Renal cortex interstitium (tissue), 11 donors: Measurements from ENCODE around the gene SPSB1. TPM values are rescaled to one million over a fixed set of nuclear protein-coding genes. Genes with fewer than 3 reads are reported as not detected.

Source experiments
- DNase-seq, 11 donors: peaks; one replicate each; pipeline ENCODE4 v3.0.0-alpha.2; 2013; ENCODE audit warnings: low read depth in 9 of 11, low spot score in 4 of 11; ENCODE audit errors: extremely low read depth in 1 of 11
- polyA plus RNA-seq, 3 donors: library from polyadenylated mRNA; unstranded; fragments of 120-200 nt; gene quantifications; one replicate each; pipeline ENCODE4 v1.2.1, GENCODE V29; 2013; ENCODE audit not compliant: insufficient read length in 3 of 3

Gene SPSB1
- polyA plus RNA-seq, 3 donors = 10.0 to 12.7 (median 10.3) TPM

DNA sequence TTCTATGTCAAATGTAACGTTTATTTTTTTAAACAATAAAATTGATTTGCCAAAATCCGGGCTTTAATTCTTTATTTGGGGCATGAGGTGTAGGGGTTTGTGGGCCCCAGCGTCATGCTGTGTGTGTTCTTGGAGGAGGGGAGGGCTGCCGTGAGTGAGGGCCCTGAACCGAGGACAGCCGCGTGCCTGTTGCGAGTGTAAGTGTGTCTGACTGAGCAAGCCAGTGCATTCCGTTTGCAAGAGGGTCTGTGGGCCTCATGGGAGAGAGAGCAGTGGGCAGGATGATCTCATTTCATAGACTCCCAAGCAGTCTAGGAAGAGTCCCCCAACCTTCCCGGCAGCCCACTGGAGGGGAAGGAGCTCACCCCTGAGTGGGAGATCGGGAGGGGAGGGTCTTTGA lies 21.4 kb upstream of the SPSB1 start:
- DNase-seq = no peak

GRCh38 chr1:9271861-9272595 lies 20.7 kb upstream of the SPSB1 start:
- no peak for DNase-seq

DNA sequence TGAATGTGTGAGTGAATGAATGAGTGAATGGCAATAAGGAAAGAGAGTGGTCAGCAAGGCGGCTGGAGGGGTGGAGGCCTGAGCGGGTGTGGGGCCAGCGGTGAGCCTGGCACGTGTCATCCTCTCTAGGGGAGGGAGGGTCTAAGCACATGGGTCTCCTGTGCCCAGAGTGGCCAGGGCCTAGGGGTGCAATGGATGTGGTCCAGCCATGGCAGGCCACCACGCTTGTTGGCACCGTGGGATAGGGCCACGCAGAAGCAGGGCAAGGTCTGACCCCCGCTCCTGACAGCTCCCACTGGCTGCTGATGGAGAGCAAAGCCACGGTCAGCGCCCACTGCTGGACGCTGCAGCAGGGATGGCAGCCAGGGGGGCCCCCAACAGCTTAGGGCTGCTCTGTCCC lies 19.5 kb upstream of the SPSB1 start:
- no peak for DNase-seq

- no peak for DNase-seq
These were observed 17.5 kb upstream of the SPSB1 start for GRCh38 chr1:9275161-9275560.

GRCh38 chr1:9275567-9276034 lies 17.1 kb upstream of the SPSB1 start:
- no peak for DNase-seq

GRCh38 chr1:9278116-9278515 lies 14.6 kb upstream of the SPSB1 start:
- DNase-seq = no peak

- DNase-seq = no peak
These were observed 14.0 kb upstream of the SPSB1 start for GRCh38 chr1:9278585-9279153.

GRCh38 chr1:9279172-9279840 lies 13.4 kb upstream of the SPSB1 start:
- no peak for DNase-seq

- no peak for DNase-seq
These were observed 12.5 kb upstream of the SPSB1 start for GRCh38 chr1:9280015-9280860.

GRCh38 chr1:9281071-9281827 lies 11.4 kb upstream of the SPSB1 start:
- DNase-seq = no peak

- DNase-seq = no peak
These were observed 10.6 kb upstream of the SPSB1 start for GRCh38 chr1:9281908-9282695.

- DNase-seq = no peak
These were observed 10.1 kb upstream of the SPSB1 start for GRCh38 chr1:9282696-9282955.

GRCh38 chr1:9284061-9284460 lies 8.6 kb upstream of the SPSB1 start:
- DNase-seq = no peak

- no peak for DNase-seq
These were observed 6.1 kb upstream of the SPSB1 start for GRCh38 chr1:9286556-9286955.

- DNase-seq = no peak
These were observed 3.6 kb upstream of the SPSB1 start for GRCh38 chr1:9289090-9289534.

GRCh38 chr1:9289711-9290485 lies 2.8 kb upstream of the SPSB1 start:
- no peak for DNase-seq

- peak in 1 of 11 donors; percentile 79 for DNase-seq
These were observed 757 bp upstream of the SPSB1 start for GRCh38 chr1:9291914-9292360.

- DNase-seq = no peak
These were observed 493 bp downstream of the SPSB1 start for GRCh38 chr1:9293241-9293532.
